Stimulated activated CD4-positive, alpha-beta T cell treated with anti-CD3 and anti-CD28 coated beads, Interleukin-2, amount 100 ng/mL, for 4 hours (primary cell): ENCODE measurements around the gene LAMA4.

Experiments used
- DNase-seq: peaks from one replicate; pipeline ENCODE4 v3.0.0-alpha.2; 2020; ENCODE audit warnings: low read depth

LAMA4 gene

DNA sequence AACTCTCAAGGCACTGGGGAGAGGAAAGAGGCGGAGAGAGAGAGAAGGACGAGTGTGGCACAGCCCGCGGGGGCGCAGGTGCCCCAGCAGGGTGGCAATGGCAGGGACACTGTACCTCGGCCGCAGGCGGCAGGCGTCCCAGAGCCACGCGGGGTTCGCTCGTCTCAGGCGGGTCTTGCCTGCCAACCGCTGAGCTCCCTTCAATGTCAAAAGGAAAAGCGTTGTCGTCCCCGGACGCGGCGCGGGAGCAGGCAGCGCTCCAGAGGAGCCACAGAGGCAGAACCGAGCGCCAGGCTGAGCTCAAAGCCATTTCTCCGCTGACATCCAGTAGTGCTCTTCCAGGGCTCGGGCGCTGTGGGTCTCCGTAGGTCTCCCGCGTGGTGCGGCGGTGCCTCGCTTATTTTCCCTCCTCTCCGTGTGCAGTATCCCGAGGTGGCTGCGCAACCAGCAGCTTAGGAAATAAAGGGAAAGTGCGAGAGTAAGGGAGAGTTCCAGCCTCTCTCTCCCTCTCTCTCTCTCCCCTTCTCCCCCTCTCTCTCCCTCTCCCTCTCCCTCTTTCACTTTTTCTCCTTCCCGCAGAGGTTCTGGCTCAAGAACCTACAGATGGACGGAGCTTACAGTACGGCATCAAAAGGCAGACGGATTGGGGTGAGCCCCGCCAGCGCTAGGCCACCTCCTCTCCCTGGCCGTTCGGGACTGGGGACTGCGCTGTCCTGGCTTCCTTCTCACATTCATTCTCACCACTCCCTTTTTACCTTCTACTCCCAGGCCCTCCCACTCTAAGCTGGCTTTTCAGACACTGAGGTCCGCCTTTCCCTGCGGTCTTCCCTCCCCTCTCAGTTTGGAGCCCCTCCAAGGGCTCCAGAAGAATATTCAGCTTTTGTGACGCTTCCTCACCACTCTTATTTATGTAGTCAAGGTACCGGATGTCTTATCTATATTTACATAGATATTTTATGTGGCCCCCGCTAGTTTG lies at the start of gene LAMA4:
TSS of gene LAMA4 (minus strand) at position 727 of the 976 bp plus-strand sequence. CDS start at position 310, 417 bp downstream.
- no peak for DNase-seq

- DNase-seq: no peak
Measured at GRCh38 chr6:112302142-112302705, 47.9 kb upstream of the LAMA4 start.

- no peak for DNase-seq
Measured at GRCh38 chr6:112300896-112301295, 46.5 kb upstream of the LAMA4 start.

DNA sequence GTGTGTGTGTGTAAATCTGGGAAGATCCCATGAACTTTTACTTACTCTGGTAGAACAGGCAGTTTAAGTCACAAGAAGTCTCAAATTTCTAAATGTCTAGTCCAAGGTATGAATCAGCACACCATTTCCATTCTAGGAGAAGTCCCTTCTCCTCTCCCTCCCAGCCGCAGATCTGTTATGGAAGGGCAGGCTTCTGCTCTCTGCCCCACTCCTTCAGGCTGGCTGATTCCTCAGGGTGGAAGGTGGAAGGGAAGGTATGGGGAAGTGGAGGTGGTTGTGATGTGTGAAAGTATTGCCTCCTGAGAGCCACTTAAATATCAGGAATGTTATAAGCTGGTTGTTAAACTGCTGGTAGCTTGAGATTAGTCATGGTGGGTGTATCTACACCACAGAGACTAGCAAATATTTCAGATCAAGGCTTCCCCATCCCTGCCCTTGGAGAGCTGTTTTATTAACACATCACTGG lies 44.5 kb upstream of the LAMA4 start:
- no peak for DNase-seq

- no peak for DNase-seq
Measured at GRCh38 chr6:112298021-112298745, 43.8 kb upstream of the LAMA4 start.

DNA sequence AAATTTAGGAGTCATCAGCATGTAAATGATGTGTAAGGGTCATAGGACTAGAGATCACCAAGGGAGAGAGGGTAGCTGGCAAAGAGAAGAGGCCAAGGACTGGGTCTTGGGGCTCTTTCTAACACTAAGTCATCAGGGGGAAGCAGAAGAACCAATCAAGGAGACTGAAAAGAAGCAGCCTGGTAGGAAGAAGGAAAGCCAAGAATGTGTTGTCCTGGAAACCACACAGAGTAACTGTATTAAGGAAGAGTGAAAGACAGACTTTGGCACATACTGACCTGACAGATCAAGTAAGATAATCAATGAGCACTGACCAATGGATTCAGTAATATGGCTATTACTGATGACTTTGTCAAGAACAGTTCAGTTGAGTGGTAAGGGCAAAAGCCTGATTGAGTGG lies 42.3 kb upstream of the LAMA4 start:
- no peak for DNase-seq

- DNase-seq: no peak
Measured at GRCh38 chr6:112296122-112296521, 41.8 kb upstream of the LAMA4 start.

DNA sequence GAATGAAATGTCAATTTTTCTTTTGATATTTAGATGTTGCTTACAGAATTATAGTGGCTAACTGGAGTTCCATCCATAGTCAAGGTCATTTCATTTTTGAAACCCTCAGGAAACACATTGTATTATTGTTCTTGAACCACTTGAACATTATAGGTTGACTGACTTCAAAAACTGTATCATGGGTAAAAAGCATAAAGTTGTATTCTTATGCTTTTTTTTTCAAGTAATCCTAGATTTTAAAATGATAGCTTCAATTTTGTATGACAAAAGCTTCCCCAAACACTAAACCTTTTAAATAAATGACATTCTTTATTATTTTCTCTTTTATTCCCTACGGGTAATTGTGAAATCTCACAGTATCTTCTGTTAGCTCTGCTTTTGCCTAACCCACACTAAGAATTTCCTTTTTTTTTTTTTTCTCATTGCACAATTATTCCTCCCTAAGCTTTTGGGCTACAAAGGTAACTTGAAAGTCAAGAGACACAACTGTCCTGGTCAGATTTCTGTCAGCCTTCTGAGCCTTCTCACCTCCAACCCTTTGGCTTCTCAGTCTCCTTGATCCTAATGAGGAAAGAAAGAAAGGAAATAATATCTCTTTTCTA lies 36.9 kb upstream of the LAMA4 start:
- no peak for DNase-seq

GRCh38 chr6:112289038-112289566 lies 34.7 kb upstream of the LAMA4 start:
- DNase-seq: no peak

DNA sequence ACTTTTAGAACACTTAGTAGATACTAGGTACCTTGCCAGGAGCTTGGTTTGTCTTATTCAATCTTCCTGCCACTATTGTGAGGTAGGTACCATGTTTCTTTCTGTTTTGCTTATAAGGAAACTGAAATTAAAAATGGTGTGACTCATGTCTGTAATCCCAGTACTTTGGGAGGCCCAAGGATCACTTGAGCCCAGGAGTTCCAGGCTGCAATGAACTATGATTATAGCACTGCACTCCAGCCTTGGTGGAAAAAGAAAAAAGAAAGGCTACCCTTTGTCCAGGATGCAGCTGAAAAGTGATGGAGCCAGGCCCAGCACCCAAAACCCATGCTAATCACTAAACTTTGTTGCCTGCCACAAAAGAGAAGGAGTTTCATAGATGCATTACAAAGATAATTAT lies 34.1 kb upstream of the LAMA4 start:
- DNase-seq: no peak

GRCh38 chr6:112287577-112288225 lies 33.3 kb upstream of the LAMA4 start:
- DNase-seq: no peak

DNA sequence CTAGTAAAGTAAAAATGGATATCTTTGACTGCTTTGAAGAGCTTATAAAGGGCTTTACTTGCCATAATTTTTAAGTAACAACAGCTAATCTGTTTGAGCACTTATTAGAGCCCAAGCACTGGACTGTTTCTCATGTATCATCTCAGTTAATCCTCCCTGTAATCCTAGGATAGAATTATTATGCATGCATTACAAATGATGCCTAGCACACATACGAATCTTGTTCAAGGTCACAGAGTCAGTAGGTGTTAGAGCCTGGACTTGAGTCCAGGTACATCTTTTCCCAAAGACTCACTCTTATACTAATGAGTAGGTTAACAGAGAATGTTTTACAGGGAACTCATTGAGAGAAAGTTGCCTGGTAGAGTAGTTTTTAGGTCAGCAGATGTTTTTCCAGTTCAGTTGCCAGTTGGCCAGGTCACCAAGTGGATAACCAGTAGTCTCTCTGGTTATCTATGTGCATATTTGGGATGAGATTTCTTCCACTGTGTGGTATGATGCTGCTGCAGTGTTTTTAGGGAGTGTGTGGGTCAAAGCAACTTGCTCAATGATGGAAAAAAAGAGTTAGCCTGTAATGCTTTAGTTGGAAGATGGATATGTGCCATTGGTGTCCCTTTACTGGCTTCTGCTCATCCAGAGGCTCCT lies 32.3 kb upstream of the LAMA4 start:
- DNase-seq: no peak

DNA sequence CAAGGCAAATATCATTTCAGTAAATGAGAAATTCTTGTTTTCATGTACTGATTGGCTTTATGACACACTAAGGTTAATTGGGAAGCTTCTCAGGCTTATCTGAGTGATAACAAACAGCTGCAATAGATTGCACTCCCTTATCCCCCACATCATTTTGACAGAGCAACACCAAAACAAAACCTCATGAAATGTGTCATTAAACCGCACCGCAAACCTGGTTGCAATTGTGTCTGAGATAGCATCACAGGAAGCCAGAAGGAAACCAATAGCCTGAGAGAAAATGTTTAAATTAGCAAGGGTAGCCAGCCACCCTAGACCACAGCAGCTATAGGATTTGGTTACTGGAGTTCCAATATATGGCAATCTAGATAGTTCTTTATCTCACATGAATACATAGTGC lies 31.6 kb upstream of the LAMA4 start:
- no peak for DNase-seq

DNA sequence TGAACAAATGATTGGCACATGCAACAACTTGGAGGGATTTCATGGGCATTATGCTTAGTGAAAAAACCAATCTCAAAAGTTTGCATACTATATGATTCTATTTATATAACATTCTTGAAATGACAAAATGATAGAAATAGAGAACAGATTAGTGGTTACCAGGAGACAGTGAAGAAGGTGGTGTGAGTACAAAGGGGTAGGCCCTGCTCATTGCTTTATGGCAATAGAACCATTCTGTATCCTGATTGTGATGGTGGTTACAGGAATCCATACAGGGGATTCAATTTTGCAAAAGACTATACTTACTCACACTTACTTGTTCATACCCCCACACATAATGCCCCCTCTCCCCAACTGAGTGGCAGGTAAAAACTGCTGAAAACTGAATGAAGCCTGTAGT lies 30.2 kb upstream of the LAMA4 start:
- no peak for DNase-seq

DNA sequence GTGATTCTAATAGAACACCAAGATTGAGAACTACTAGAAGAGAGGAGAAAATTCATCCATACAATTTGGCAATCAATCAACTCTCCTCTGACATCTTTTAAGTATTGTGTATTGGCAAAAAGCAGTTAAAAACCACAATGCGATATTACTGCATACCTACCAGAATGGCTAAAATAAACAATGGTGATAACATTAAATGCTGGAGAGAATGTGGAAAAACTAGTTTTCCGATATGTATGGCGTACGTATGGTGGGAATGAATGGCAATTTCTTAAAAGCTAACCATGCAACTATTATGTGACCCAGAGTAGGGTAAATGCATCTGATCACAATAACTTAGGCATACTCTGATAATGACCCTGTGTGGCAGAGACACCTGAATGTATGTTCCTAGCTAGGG lies 29.3 kb upstream of the LAMA4 start:
- no peak for DNase-seq

DNA sequence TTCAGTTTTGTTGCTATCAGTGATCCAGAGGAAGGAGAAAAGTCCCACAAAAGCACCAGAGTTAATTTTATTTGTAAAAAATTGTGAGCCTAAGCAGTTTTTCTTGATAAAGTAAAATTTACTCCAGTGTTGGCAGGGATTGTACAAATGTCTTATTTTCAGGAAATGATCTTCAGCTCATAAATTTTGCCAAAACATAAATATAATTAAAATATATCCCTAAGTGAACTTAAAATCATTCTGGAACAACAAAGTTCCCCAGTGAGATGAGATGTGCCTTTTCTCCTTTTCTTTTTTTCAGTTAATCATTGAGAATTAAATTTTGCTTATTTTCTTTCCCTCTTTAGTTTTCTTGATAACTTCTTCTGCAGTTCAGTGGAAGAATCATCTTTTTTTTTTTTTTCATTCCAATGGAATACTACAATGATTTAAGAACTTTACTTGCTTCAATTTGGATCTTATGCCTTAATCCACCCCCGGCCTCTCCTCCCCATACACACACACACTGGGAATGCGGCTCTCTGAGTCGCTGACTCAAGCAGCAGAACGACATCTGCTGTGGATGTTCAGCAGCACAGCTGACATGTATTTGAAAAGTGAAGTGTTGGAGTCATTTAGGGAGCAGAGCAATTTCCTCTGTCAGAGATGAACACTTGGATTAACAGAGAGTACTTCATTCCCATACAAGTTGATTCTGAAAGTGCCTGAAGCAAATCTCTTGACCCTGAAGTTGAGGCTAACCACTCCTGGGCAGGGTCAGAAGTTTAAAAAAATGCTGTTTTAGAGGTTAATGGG lies 27.7 kb upstream of the LAMA4 start:
- DNase-seq: no peak

DNA sequence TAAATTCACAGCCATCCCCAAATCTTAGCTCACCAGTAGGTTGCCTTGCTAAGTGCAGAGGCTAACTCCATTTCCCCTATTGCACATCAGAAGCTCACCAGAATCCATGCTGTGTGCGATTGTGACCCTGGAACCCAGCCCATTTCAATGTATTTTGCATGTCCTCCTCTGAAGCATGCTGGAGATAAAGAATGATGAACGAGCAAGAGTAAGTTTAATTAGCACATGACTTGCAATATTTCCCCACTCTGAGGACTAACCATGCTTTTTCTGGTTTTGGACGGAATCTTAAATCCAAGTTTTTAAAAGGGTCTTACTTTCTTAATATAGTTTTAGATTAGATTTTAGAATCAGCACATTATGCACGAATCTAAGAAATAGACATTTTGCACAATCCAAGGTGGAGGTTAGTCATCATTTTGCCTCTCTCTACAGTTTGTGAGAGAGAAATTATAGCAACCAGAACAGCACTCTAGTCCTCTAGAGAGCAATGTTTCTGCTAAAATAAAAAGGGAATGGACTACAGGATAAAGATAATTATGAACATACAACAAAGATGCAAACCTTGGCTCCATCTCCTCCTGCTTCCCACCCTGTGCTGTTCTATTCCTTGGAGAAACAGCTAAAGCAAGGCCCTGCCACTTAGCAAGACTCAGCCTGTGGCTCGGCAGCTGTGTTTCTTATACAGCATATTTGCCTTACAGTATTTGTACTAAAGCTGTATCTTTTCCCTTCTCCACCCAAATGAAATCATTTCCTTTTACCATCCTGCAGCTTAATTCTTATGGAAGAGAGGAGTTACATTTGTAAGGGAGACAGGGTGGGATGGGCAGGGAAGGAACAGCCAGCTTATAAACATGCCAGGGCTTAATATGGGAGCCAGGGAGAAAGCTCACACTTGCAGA lies 24.9 kb upstream of the LAMA4 start:
- no peak for DNase-seq

- DNase-seq: no peak
Measured at GRCh38 chr6:112275365-112275764, 21.0 kb upstream of the LAMA4 start.

DNA sequence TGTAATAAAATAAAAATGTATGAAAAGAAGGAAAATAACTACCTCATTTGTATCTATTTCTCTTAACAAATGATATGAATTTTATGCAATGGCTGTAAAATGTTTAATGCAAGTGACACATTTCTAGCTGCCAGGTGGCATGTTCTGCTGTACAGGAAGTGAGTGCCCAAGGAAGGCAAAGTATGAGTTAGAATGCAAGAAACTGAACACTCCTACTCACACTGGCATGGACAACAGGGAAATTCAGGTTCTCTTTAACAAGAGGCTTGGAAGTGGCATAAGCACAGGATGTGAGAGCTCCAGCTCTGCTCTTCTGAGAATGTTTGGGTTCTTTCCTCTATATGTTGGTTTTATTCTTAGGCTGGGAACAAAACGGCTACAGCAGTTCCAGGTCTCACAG lies 20.4 kb upstream of the LAMA4 start:
- no peak for DNase-seq
